Fibroblast of lung (primary cell): ENCODE results near the gene RNU6-9.

Experiments used
- EZH2 ChIP-seq: IDR thresholded peaks from 2 replicates; pipeline ENCODE4 v1.5.1; 2012; ENCODE audit warnings: low read length, control low read depth, mild to moderate bottlenecking; ENCODE audit errors: missing control alignments
- TF ChIP-seq, protein P1 (sequence below), 2 donors: IDR thresholded peaks in 1 of 2; conservative IDR thresholded peaks in 1 of 2; 1 replicate in 1 of 2; 2 replicates in 1 of 2; pipeline ENCODE4 v1.5.1; 2011 to 2012; ENCODE audit warnings: low read length in 2 of 2, control low read depth in 1 of 2, inconsistent platforms in 1 of 2, low read depth in 1 of 2, mild to moderate bottlenecking in 1 of 2

DNA sequence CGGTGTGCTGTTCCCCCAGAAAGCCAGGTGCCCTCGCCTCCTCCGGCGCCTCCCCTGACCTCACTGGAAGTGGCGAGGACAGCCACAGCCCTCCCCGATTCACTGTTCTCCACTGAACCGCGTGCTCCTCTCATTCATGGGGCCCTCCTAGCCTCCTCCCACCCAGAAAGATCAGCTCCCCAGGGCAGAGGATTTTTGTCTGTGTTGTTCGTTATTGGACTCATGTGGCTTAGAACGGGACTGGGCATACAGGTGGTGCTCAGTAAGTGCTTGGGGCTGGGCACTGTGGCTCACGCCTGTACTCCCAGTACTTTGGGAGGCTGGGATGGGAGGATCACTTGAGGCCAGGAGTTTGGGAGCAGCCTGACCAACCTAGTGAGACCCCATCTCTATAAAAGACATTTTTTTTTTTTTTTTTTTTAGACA lies 48.7 kb upstream of the RNU6-9 start:
- TF ChIP-seq, protein P1, sequence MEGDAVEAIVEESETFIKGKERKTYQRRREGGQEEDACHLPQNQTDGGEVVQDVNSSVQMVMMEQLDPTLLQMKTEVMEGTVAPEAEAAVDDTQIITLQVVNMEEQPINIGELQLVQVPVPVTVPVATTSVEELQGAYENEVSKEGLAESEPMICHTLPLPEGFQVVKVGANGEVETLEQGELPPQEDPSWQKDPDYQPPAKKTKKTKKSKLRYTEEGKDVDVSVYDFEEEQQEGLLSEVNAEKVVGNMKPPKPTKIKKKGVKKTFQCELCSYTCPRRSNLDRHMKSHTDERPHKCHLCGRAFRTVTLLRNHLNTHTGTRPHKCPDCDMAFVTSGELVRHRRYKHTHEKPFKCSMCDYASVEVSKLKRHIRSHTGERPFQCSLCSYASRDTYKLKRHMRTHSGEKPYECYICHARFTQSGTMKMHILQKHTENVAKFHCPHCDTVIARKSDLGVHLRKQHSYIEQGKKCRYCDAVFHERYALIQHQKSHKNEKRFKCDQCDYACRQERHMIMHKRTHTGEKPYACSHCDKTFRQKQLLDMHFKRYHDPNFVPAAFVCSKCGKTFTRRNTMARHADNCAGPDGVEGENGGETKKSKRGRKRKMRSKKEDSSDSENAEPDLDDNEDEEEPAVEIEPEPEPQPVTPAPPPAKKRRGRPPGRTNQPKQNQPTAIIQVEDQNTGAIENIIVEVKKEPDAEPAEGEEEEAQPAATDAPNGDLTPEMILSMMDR (conservative IDR thresholded peaks at IDR 0.05 in 1 of 2, IDR thresholded peaks at IDR 0.05 in 1 of 2; ENCODE audit: low read depth in 1 of 2, low read length in 2 of 2) = no peak
- TF ChIP-seq EZH2 = peak; percentile 87
